Mesendoderm (in vitro differentiated cells): Measurements from ENCODE around the gene SDHD.
A peak's percentile ranks its signal among the peaks of the same experiment; 100 is the strongest.
"Not testable (repeated sequence)": the region's sequence is repeated elsewhere in the genome, so short reads cannot be mapped to it uniquely, and the experiment has no call there.

Experiments
- DNase-seq: peaks from one replicate; pipeline ENCODE4 v3.0.0; 2013
- H2AK5ac ChIP-seq: 2 replicates; pipeline ENCODE4 v1.6.1; 2013; ENCODE audit warnings: low read length, inconsistent platforms
- H2BK120ac ChIP-seq: 2 replicates; pipeline ENCODE4 v1.6.1; 2013; ENCODE audit warnings: low read depth, mild to moderate bottlenecking, low read length, moderate library complexity, mixed read lengths
- H2BK15ac ChIP-seq: replicated peaks from 2 replicates; pipeline ENCODE4 v1.6.1; 2013; ENCODE audit warnings: low read depth, mild to moderate bottlenecking, moderate library complexity
- H2BK5ac ChIP-seq: 2 replicates; pipeline ENCODE4 v1.6.1; 2013; ENCODE audit warnings: low read length, inconsistent platforms
- H3K18ac ChIP-seq: 2 replicates; pipeline ENCODE4 v1.6.1; 2013; ENCODE audit warnings: mild to moderate bottlenecking, low read length, mixed read lengths
- H3K23ac ChIP-seq: one replicate; pipeline ENCODE4 v1.6.1; 2013; ENCODE audit warnings: low read length
- H3K27ac ChIP-seq: 2 replicates; pipeline ENCODE4 v1.5.1; 2013; ENCODE audit warnings: low read depth, mild to moderate bottlenecking, inconsistent platforms, low read length, moderate library complexity
- H3K27me3 ChIP-seq: 2 replicates; pipeline ENCODE4 v1.6.1; 2013; ENCODE audit warnings: low read length, control low read depth, mild to moderate bottlenecking, inconsistent platforms; ENCODE audit not compliant: insufficient read depth, poor library complexity
- H3K36me3 ChIP-seq: 2 replicates; pipeline ENCODE4 v1.6.1; 2013; ENCODE audit warnings: low read length, inconsistent platforms; ENCODE audit not compliant: control insufficient read depth, insufficient read depth
- H3K4ac ChIP-seq: one replicate; pipeline ENCODE4 v1.6.1; 2013; ENCODE audit warnings: low read depth, mild to moderate bottlenecking, low read length, moderate library complexity
- H3K4me1 ChIP-seq: 2 replicates; pipeline ENCODE4 v1.6.1; 2013; ENCODE audit warnings: low read depth, low read length, inconsistent platforms; ENCODE audit not compliant: control insufficient read depth
- H3K4me2 ChIP-seq: 2 replicates; pipeline ENCODE4 v1.6.1; 2013; ENCODE audit warnings: low read length
- H3K4me3 ChIP-seq: 2 replicates; pipeline ENCODE4 v1.5.1; 2013; ENCODE audit warnings: mild to moderate bottlenecking, low read length
- H3K56ac ChIP-seq: one replicate; pipeline ENCODE4 v1.6.1; 2013; ENCODE audit warnings: low read length
- H3K79me1 ChIP-seq: 2 replicates; pipeline ENCODE4 v1.6.1; 2013; ENCODE audit warnings: low read length, inconsistent platforms
- H3K79me2 ChIP-seq: 2 replicates; pipeline ENCODE4 v1.6.1; 2013; ENCODE audit warnings: mild to moderate bottlenecking, low read length; ENCODE audit not compliant: control insufficient read depth, insufficient read depth
- H3K9ac ChIP-seq: 2 replicates; pipeline ENCODE4 v1.6.1; 2013; ENCODE audit warnings: low read length, inconsistent platforms
- H4K5ac ChIP-seq: one replicate; pipeline ENCODE4 v1.6.1; 2013; ENCODE audit warnings: low read length
- H4K8ac ChIP-seq: one replicate; pipeline ENCODE4 v1.6.1; 2013; ENCODE audit warnings: low read depth, mild to moderate bottlenecking, control low read depth, low read length, moderate library complexity
- WGBS: extraction: QIAGEN DNeasy Blood & Tissue Kit; methylation state at CpG from one replicate; pipeline ENCODE4 v1.1.7; 2013; ENCODE audit warnings: low lambda C conversion rate, missing lambda C conversion rate; ENCODE audit not compliant: insufficient coverage; ENCODE audit errors: extremely low coverage; 5-methylcytosine and 5-hydroxymethylcytosine counted together

The SDHD gene

GRCh38 chr11:112087212-112087611, 539 bp downstream of the SDHD start:
- Histone ChIP-seq H3K4me1 (no peaks in the 10 kb centered on the region), H3K4me2 (peak overlapping the region; percentile 68), H2BK15ac (no peak overlapping the region), H3K79me1 (peaks cover 13% of the 10 kb centered on the region), H4K5ac (peak overlapping the region; percentile 10), H3K56ac (peak overlapping the region; percentile 95), H2BK5ac (no peak overlapping the region), H3K23ac (no peak overlapping the region), H3K36me3 (peaks cover 6% of the 10 kb centered on the region), H4K8ac (no peak overlapping the region), H3K27me3 (no peaks in the 10 kb centered on the region), H3K27ac (no peak overlapping the region), H3K9ac (peak overlapping the region; percentile 92), H2AK5ac (no peak overlapping the region), H3K79me2 (peaks cover 22% of the 10 kb centered on the region), H3K4me3 (peak overlapping the region; percentile 93), H3K4ac (no peak overlapping the region), H2BK120ac (no peak overlapping the region), H3K18ac (no peak overlapping the region)
- no CpG with 5 or more reads among the region's 10 CpGs for WGBS
- DNase-seq = peak; percentile 1

GRCh38 chr11:112095302-112095701, 8.6 kb downstream of the SDHD start:
- not testable (repeated sequence) for H3K79me2 ChIP-seq, H3K36me3 ChIP-seq, H3K4me2 ChIP-seq, H3K27ac ChIP-seq, H3K79me1 ChIP-seq, H3K18ac ChIP-seq, H3K9ac ChIP-seq, H3K4me1 ChIP-seq, DNase-seq, H2BK120ac ChIP-seq, H3K23ac ChIP-seq, H2AK5ac ChIP-seq, H3K4me3 ChIP-seq, H4K8ac ChIP-seq, H3K27me3 ChIP-seq, H3K4ac ChIP-seq, H2BK15ac ChIP-seq, H3K56ac ChIP-seq, H2BK5ac ChIP-seq, H4K5ac ChIP-seq
- no CpG with 5 or more reads among the region's 2 CpGs for WGBS

- Histone ChIP-seq H3K79me2 (no peaks in the 10 kb centered on the region), H4K5ac (no peak overlapping the region), H2BK5ac (no peak overlapping the region)
Measured at GRCh38 chr11:112096194-112096593, 9.5 kb downstream of the SDHD start.

GRCh38 chr11:112097734-112098528, 11.3 kb downstream of the SDHD start:
- no peak overlapping the region for H3K27ac ChIP-seq
- H4K5ac ChIP-seq = no peak overlapping the region
- H3K4me2 ChIP-seq = no peak overlapping the region
- WGBS = no CpG with 5 or more reads among the region's 11 CpGs
- no peaks in the 10 kb centered on the region for H3K27me3 ChIP-seq
- DNase-seq = no peak
- H3K36me3 ChIP-seq = no peaks in the 10 kb centered on the region
- H2BK120ac ChIP-seq = no peak overlapping the region
- no peak overlapping the region for H3K23ac ChIP-seq
- no peaks in the 10 kb centered on the region for H3K4me1 ChIP-seq
- no peak overlapping the region for H2BK5ac ChIP-seq
- no peak overlapping the region for H3K18ac ChIP-seq
- H3K79me2 ChIP-seq = no peaks in the 10 kb centered on the region
- no peak overlapping the region for H3K4me3 ChIP-seq
- H2BK15ac ChIP-seq = no peak overlapping the region
- no peak overlapping the region for H3K9ac ChIP-seq
- no peak overlapping the region for H2AK5ac ChIP-seq
- no peak overlapping the region for H3K56ac ChIP-seq
- H3K4ac ChIP-seq = no peak overlapping the region
- no peaks in the 10 kb centered on the region for H3K79me1 ChIP-seq
- no peak overlapping the region for H4K8ac ChIP-seq

More at GRCh38 chr11:112096194-112096593, 9.5 kb downstream of the SDHD start:
- H3K27ac ChIP-seq = no peak overlapping the region
- H4K8ac ChIP-seq = no peak overlapping the region
- H3K4ac ChIP-seq = no peak overlapping the region
- no peak overlapping the region for H3K4me3 ChIP-seq
- no peak overlapping the region for H2BK120ac ChIP-seq
- no peaks in the 10 kb centered on the region for H3K27me3 ChIP-seq
- no peak overlapping the region for H3K18ac ChIP-seq
- no peak overlapping the region for H2AK5ac ChIP-seq
- no peak overlapping the region for H3K23ac ChIP-seq
- H3K56ac ChIP-seq = no peak overlapping the region
- no peak overlapping the region for H2BK15ac ChIP-seq
- H3K9ac ChIP-seq = no peak overlapping the region
- no peaks in the 10 kb centered on the region for H3K4me1 ChIP-seq
- H3K4me2 ChIP-seq = no peak overlapping the region
- H3K36me3 ChIP-seq = no peaks in the 10 kb centered on the region
- H3K79me1 ChIP-seq = no peaks in the 10 kb centered on the region
- DNase-seq = no peak

- Histone ChIP-seq H2BK5ac (no peak overlapping the region), H4K8ac (no peak overlapping the region), H3K4me2 (no peak overlapping the region), H3K4me3 (no peak overlapping the region), H3K4me1 (no peaks in the 10 kb centered on the region), H3K36me3 (no peaks in the 10 kb centered on the region), H3K4ac (no peak overlapping the region), H3K18ac (no peak overlapping the region), H2BK120ac (no peak overlapping the region), H4K5ac (no peak overlapping the region), H3K79me1 (no peaks in the 10 kb centered on the region), H3K23ac (no peak overlapping the region), H3K27ac (no peak overlapping the region), H3K79me2 (no peaks in the 10 kb centered on the region), H2BK15ac (no peak overlapping the region), H3K27me3 (no peaks in the 10 kb centered on the region), H3K56ac (no peak overlapping the region), H2AK5ac (no peak overlapping the region), H3K9ac (no peak overlapping the region)
- no CpG with 5 or more reads among the region's 2 CpGs for WGBS
- no peak for DNase-seq
Measured at GRCh38 chr11:112100462-112100861, 13.8 kb downstream of the SDHD start.

- WGBS = no CpG with 5 or more reads among the region's 6 CpGs
- Histone ChIP-seq H3K56ac (no peak overlapping the region), H3K79me1 (no peaks in the 10 kb centered on the region), H3K18ac (no peak overlapping the region), H3K27me3 (no peaks in the 10 kb centered on the region), H3K79me2 (no peaks in the 10 kb centered on the region), H3K4me2 (no peak overlapping the region), H3K4me3 (no peak overlapping the region), H2BK15ac (no peak overlapping the region), H3K36me3 (no peaks in the 10 kb centered on the region), H3K4ac (no peak overlapping the region), H2AK5ac (no peak overlapping the region), H4K5ac (no peak overlapping the region), H3K9ac (no peak overlapping the region), H3K27ac (no peak overlapping the region), H2BK5ac (no peak overlapping the region), H4K8ac (no peak overlapping the region), H3K4me1 (no peaks in the 10 kb centered on the region), H2BK120ac (no peak overlapping the region), H3K23ac (no peak overlapping the region)
- no peak for DNase-seq
Measured at GRCh38 chr11:112103446-112103845, 16.8 kb downstream of the SDHD start.
